Measurements from ENCODE around the gene INSYN2A. TPM values are rescaled to one million over a fixed set of nuclear protein-coding genes. Genes with fewer than 3 reads are reported as not detected.

The INSYN2A gene
- total RNA-seq, 1 experiment from 2014 or later = 0.13 TPM

GRCh38 chr10:127150136-127150535, 46.3 kb downstream of the INSYN2A start:
- ChIA-PET CTCF (interaction anchor here (0.9 to 1.4 kb wide), 3 partner anchors 34 to 205 kb away, joined by 3 to 4 read pairs (median 3); no protein-coding TSS in a partner anchor), POLR2A (no interaction called here)
- ATAC-seq (peak; percentile 34), DNase-seq (ENCODE audit: low spot score) (no peak)
- peak overlapping the region; percentile 40 for H3K27ac Mint-ChIP-seq
- TF ChIP-seq ZBTB43 (CRISPR knock-in tag; IDR thresholded peaks at IDR 0.05) (no peak), ATF6 (CRISPR knock-in tag; IDR thresholded peaks at IDR 0.05) (no peak), ZNF232 (CRISPR knock-in tag; IDR thresholded peaks at IDR 0.05) (no peak), TEAD1 (CRISPR knock-in tag; IDR thresholded peaks at IDR 0.05) (no peak), NR1H2 (CRISPR knock-in tag; IDR thresholded peaks at IDR 0.05) (no peak), JAZF1 (CRISPR knock-in tag; IDR thresholded peaks at IDR 0.05) (no peak), NR3C1 (CRISPR knock-in tag; conservative IDR thresholded peaks at IDR 0.05; ENCODE audit: low read depth) (no peak)
- TF ChIP-seq, protein P1, sequence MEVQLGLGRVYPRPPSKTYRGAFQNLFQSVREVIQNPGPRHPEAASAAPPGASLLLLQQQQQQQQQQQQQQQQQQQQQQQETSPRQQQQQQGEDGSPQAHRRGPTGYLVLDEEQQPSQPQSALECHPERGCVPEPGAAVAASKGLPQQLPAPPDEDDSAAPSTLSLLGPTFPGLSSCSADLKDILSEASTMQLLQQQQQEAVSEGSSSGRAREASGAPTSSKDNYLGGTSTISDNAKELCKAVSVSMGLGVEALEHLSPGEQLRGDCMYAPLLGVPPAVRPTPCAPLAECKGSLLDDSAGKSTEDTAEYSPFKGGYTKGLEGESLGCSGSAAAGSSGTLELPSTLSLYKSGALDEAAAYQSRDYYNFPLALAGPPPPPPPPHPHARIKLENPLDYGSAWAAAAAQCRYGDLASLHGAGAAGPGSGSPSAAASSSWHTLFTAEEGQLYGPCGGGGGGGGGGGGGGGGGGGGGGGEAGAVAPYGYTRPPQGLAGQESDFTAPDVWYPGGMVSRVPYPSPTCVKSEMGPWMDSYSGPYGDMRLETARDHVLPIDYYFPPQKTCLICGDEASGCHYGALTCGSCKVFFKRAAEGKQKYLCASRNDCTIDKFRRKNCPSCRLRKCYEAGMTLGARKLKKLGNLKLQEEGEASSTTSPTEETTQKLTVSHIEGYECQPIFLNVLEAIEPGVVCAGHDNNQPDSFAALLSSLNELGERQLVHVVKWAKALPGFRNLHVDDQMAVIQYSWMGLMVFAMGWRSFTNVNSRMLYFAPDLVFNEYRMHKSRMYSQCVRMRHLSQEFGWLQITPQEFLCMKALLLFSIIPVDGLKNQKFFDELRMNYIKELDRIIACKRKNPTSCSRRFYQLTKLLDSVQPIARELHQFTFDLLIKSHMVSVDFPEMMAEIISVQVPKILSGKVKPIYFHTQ (CRISPR knock-in tag; IDR thresholded peaks at IDR 0.05) = no peak
- no peak overlapping the region for H3K4me3 Mint-ChIP-seq
- H3K36me3 Mint-ChIP-seq = no peaks in the 10 kb centered on the region
- no peaks in the 10 kb centered on the region for H3K9me3 Mint-ChIP-seq
- H3K4me1 Mint-ChIP-seq = peaks cover 70% of the 10 kb centered on the region
- H3K27me3 Mint-ChIP-seq (ENCODE audit: low read depth) = no peaks in the 10 kb centered on the region

- H3K9me3 Mint-ChIP-seq = no peaks in the 10 kb centered on the region
- H3K27me3 Mint-ChIP-seq (ENCODE audit: low read depth) = no peaks in the 10 kb centered on the region
- ATAC-seq (peak; percentile 75), DNase-seq (ENCODE audit: low spot score) (no peak)
- peak overlapping the region; percentile 40 for H3K27ac Mint-ChIP-seq
- H3K4me1 Mint-ChIP-seq = peaks cover 70% of the 10 kb centered on the region
- H3K4me3 Mint-ChIP-seq = no peak overlapping the region
- H3K36me3 Mint-ChIP-seq = no peaks in the 10 kb centered on the region
- no peak for TF ChIP-seq ZNF263 (CRISPR knock-in tag; IDR thresholded peaks at IDR 0.05; ENCODE audit: low read depth)
- TF ChIP-seq ELF4 (CRISPR knock-in tag; IDR thresholded peaks at IDR 0.05; ENCODE audit: low read depth) = no peak
- TF ChIP-seq ZNF219 (CRISPR knock-in tag; IDR thresholded peaks at IDR 0.05; ENCODE audit: borderline replicate concordance) = no peak
- TF ChIP-seq HMGXB4 (CRISPR knock-in tag; IDR thresholded peaks at IDR 0.05) = no peak
- no peak for TF ChIP-seq NFYB (CRISPR knock-in tag; conservative IDR thresholded peaks at IDR 0.05; ENCODE audit: low read depth)
- POLR2A ChIA-PET = interaction anchor here (0.6 kb wide), 1 partner anchor 47 kb away, joined by 3 read pairs; the partner anchor contains the start of gene INSYN2A
- CTCF ChIA-PET = interaction anchor here (0.9 to 1.4 kb wide), 3 partner anchors 34 to 205 kb away, joined by 3 to 4 read pairs (median 3); no protein-coding TSS in a partner anchor
Measured at GRCh38 chr10:127149501-127150081, 46.8 kb downstream of the INSYN2A start.

GRCh38 chr10:127148933-127149220, 47.5 kb downstream of the INSYN2A start:
- DNase-seq (ENCODE audit: low spot score) (no peak), ATAC-seq (no peak)
- no peaks in the 10 kb centered on the region for H3K9me3 Mint-ChIP-seq
- no peaks in the 10 kb centered on the region for H3K36me3 Mint-ChIP-seq
- H3K27me3 Mint-ChIP-seq (ENCODE audit: low read depth) = no peaks in the 10 kb centered on the region
- CTCF ChIA-PET = interaction anchor here (1.4 kb wide), 1 partner anchor 33 kb away, joined by 3 read pairs; no protein-coding TSS in a partner anchor
- POLR2A ChIA-PET = no interaction called here
- 0 out of 2 replicates have a peak overlapping the region, but pooled peaks have one; percentile 40 for H3K27ac Mint-ChIP-seq
- H3K4me1 Mint-ChIP-seq = peaks cover 70% of the 10 kb centered on the region
- H3K4me3 Mint-ChIP-seq = no peak overlapping the region
- no peak for TF ChIP-seq ZNF232 (CRISPR knock-in tag; IDR thresholded peaks at IDR 0.05)
- no peak for TF ChIP-seq MYBL2 (CRISPR knock-in tag; IDR thresholded peaks at IDR 0.05)
- TF ChIP-seq, protein P1 (CRISPR knock-in tag; IDR thresholded peaks at IDR 0.05) = no peak
- no peak for TF ChIP-seq ZNF671 (CRISPR knock-in tag; IDR thresholded peaks at IDR 0.05)
- TF ChIP-seq, protein P2, sequence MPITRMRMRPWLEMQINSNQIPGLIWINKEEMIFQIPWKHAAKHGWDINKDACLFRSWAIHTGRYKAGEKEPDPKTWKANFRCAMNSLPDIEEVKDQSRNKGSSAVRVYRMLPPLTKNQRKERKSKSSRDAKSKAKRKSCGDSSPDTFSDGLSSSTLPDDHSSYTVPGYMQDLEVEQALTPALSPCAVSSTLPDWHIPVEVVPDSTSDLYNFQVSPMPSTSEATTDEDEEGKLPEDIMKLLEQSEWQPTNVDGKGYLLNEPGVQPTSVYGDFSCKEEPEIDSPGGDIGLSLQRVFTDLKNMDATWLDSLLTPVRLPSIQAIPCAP (CRISPR knock-in tag; IDR thresholded peaks at IDR 0.05) = no peak
- TF ChIP-seq FOXK1 (CRISPR knock-in tag; IDR thresholded peaks at IDR 0.05) = no peak
- no peak for TF ChIP-seq ZNF138 (CRISPR knock-in tag; conservative IDR thresholded peaks at IDR 0.05)
